ENCODE data around the gene SMIM22. TPM values are rescaled to one million over a fixed set of nuclear protein-coding genes. Genes with fewer than 3 reads are reported as not detected.

The SMIM22 gene
- total RNA-seq, 1 experiment from 2014 or later, result not detected

DNA sequence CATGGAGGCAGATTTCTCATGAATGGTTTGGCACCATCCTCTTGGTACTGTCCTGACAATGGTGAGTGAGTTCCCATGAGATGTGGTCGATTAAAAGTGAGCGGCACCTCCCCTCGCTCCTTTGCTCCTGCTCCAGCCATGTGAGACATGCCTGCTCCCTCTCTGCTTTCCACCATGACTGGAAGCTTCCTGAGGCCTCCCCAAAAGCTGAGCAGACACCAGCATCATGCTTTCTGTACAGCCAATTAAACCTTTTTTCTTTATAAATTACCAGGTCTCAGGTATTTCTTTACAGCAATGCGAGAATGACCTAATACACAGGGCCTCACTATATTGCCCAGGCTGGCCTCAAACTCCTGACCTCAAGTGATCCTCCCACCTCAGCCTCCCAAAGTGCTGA, 40.3 kb upstream of the SMIM22 start:
- no TSS peak for BruUV-seq (replicated peaks)
- Histone ChIP-seq H3K27me3 (replicated peaks; ENCODE audit: control insufficient read depth, insufficient read depth, low read length) (no peaks in the 10 kb centered on the region), H3K9me3 (0 out of 2 replicates have a peak, but pooled peaks cover 9% of the 10 kb centered on the region), H3K4me3 (ENCODE audit: low read depth, low read length) (no peak overlapping the region), H3K36me3 (ENCODE audit: control insufficient read depth, insufficient read depth, low read length) (peaks cover 6% of the 10 kb centered on the region), H3K4me1 (no peaks in the 10 kb centered on the region)
- Mint-ChIP-seq H3K9me3 (ENCODE audit: unreplicated experiment) (no peaks in the 10 kb centered on the region), H3K27me3 (ENCODE audit: insufficient read depth, unreplicated experiment) (no peaks in the 10 kb centered on the region), H3K4me1 (ENCODE audit: low read depth, unreplicated experiment) (no peaks in the 10 kb centered on the region), H3K4me3 (ENCODE audit: unreplicated experiment) (no peak overlapping the region), H3K27ac (ENCODE audit: unreplicated experiment) (no peak overlapping the region), H3K36me3 (ENCODE audit: insufficient read depth, unreplicated experiment) (peaks cover 59% of the 10 kb centered on the region)
- no peak for DNase-seq
- TF ChIP-seq, protein P1, sequence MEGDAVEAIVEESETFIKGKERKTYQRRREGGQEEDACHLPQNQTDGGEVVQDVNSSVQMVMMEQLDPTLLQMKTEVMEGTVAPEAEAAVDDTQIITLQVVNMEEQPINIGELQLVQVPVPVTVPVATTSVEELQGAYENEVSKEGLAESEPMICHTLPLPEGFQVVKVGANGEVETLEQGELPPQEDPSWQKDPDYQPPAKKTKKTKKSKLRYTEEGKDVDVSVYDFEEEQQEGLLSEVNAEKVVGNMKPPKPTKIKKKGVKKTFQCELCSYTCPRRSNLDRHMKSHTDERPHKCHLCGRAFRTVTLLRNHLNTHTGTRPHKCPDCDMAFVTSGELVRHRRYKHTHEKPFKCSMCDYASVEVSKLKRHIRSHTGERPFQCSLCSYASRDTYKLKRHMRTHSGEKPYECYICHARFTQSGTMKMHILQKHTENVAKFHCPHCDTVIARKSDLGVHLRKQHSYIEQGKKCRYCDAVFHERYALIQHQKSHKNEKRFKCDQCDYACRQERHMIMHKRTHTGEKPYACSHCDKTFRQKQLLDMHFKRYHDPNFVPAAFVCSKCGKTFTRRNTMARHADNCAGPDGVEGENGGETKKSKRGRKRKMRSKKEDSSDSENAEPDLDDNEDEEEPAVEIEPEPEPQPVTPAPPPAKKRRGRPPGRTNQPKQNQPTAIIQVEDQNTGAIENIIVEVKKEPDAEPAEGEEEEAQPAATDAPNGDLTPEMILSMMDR (IDR thresholded peaks at IDR 0.05; ENCODE audit: insufficient read depth in 1 of 2, low read depth in 1 of 2, low read length in 1 of 2, severe bottlenecking in 1 of 2, unreplicated experiment in 1 of 2), result no peak
- intact Hi-C loops (cut with micrococcal nuclease; ENCODE audit: unreplicated experiment), result no loop called here
- POLR2A ChIA-PET, result no interaction called here
- CTCF ChIA-PET, result no interaction called here

DNA sequence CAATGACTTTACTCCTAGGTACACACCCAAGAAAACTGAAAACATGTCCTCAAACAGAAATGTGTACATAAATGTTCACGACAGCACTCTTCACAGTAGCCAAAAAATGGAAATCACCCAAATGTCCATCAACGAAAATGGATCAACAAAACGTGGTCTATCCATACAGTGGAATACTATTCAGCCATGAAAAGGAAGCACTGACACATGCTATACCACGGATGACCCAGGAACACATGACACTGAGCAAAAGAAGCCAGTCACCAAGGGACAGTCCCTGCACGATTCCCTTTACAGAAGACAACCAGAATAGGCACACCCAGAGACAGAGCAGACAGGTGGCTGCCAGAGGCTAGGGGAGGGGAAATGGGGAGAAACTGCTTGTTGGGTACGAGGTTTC, 39.5 kb upstream of the SMIM22 start:
- Histone ChIP-seq H3K9me3 (0 out of 2 replicates have a peak, but pooled peaks cover 9% of the 10 kb centered on the region), H3K4me3 (ENCODE audit: low read depth, low read length) (no peak overlapping the region), H3K27me3 (replicated peaks; ENCODE audit: control insufficient read depth, insufficient read depth, low read length) (no peaks in the 10 kb centered on the region), H3K36me3 (ENCODE audit: control insufficient read depth, insufficient read depth, low read length) (peaks cover 6% of the 10 kb centered on the region), H3K4me1 (no peaks in the 10 kb centered on the region)
- ChIA-PET CTCF (no interaction called here), POLR2A (no interaction called here)
- Mint-ChIP-seq H3K9me3 (ENCODE audit: unreplicated experiment) (no peaks in the 10 kb centered on the region), H3K27me3 (ENCODE audit: insufficient read depth, unreplicated experiment) (no peaks in the 10 kb centered on the region), H3K4me1 (ENCODE audit: low read depth, unreplicated experiment) (no peaks in the 10 kb centered on the region), H3K36me3 (ENCODE audit: insufficient read depth, unreplicated experiment) (peaks cover 63% of the 10 kb centered on the region), H3K4me3 (ENCODE audit: unreplicated experiment) (no peak overlapping the region), H3K27ac (ENCODE audit: unreplicated experiment) (no peak overlapping the region)
- no TSS peak for BruUV-seq (replicated peaks)
- TF ChIP-seq, protein P1 (IDR thresholded peaks at IDR 0.05; ENCODE audit: insufficient read depth in 1 of 2, low read depth in 1 of 2, low read length in 1 of 2, severe bottlenecking in 1 of 2, unreplicated experiment in 1 of 2), result no peak
- DNase-seq, result no peak
- intact Hi-C loops (cut with micrococcal nuclease; ENCODE audit: unreplicated experiment), result no loop called here

DNA sequence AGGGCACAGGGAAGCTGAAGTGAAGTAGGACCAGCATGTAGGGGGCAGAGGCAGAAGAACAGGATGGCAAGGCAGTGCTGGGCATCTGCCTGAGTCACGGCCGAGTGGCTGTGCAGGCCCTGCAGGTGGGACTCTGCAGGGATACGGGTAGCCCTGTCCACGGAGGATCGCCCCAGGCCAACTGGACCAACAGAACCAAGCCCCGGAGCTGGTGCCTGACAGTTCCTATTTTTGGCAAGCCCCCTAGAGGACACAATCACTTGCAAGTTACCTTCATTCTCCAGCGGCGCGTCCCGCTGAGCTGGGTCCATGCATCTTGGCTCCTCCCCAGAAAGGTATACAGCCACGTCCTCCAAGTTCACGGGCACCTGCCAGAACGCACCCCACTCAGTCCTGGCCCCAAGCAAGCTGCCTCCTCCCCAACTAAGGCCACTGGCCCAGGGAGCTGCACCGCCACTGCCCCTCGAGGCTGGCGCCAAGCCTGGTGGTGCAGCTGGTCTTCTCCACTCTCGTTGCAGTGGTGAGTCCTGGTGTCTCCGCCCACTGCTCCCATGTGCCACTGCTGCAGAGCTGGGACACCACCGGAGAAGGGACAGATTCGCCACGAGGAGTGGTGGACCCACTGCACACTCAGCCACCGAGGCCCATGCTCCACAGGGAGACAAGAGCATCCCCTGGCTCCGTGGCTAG, 34.8 kb upstream of the SMIM22 start:
- BruUV-seq (replicated peaks), result no TSS peak
- intact Hi-C loops (cut with micrococcal nuclease; ENCODE audit: unreplicated experiment), result no loop called here
- CTCF ChIA-PET, result interaction anchor here (1.2 kb wide), 1 partner anchor 45 kb away, joined by 3 read pairs; no protein-coding TSS in a partner anchor
- no peaks in the 10 kb centered on the region for H3K9me3 Mint-ChIP-seq (ENCODE audit: unreplicated experiment)
- H3K4me1 Mint-ChIP-seq (ENCODE audit: low read depth, unreplicated experiment), result no peaks in the 10 kb centered on the region
- TF ChIP-seq, protein P1 (IDR thresholded peaks at IDR 0.05; ENCODE audit: insufficient read depth in 1 of 2, low read depth in 1 of 2, low read length in 1 of 2, severe bottlenecking in 1 of 2, unreplicated experiment in 1 of 2), result no peak
- H3K27me3 ChIP-seq (replicated peaks; ENCODE audit: control insufficient read depth, insufficient read depth, low read length), result no peaks in the 10 kb centered on the region
- H3K4me1 ChIP-seq, result no peaks in the 10 kb centered on the region
- H3K36me3 Mint-ChIP-seq (ENCODE audit: insufficient read depth, unreplicated experiment), result peaks cover 65% of the 10 kb centered on the region
- 0 out of 2 replicates have a peak, but pooled peaks cover 5% of the 10 kb centered on the region for H3K9me3 ChIP-seq
- peaks cover 8% of the 10 kb centered on the region for H3K36me3 ChIP-seq (ENCODE audit: control insufficient read depth, insufficient read depth, low read length)
- DNase-seq, result no peak
- H3K27me3 Mint-ChIP-seq (ENCODE audit: insufficient read depth, unreplicated experiment), result no peaks in the 10 kb centered on the region
- H3K27ac Mint-ChIP-seq (ENCODE audit: unreplicated experiment), result no peak overlapping the region
- H3K4me3 ChIP-seq (ENCODE audit: low read depth, low read length), result no peak overlapping the region
- no peak overlapping the region for H3K4me3 Mint-ChIP-seq (ENCODE audit: unreplicated experiment)
- POLR2A ChIA-PET, result no interaction called here

Data from Caco-2 (cell line).